Parietal lobe (tissue), 2 donors: ENCODE data around the gene CLK1. TPM values are rescaled to one million over a fixed set of nuclear protein-coding genes. Genes with fewer than 3 reads are reported as not detected.

Source experiments
- small RNA-seq: library from RNA; depleted of rRNA; stranded (forward); fragments of <200 nt; gene quantifications from one replicate; pipeline ENCODE3, GENCODE V24; 2014; ENCODE audit warnings: low replicate concordance
- total RNA-seq: library from RNA; depleted of rRNA; stranded (reverse); fragments of >200 nt; gene quantifications from one replicate; pipeline ENCODE4 v1.2.3, GENCODE V29; 2014

The CLK1 gene
- 249 TPM for total RNA-seq

GRCh38 chr2:200864176-200865034 lies at the start of gene CLK1:
CLK1 (minus strand) TSS chr2:200864658; CDS start chr2:200861862, 2,796 bp downstream.

GRCh38 chr2:200888704-200889625 lies 24.5 kb upstream of the CLK1 start, which contains the start of the genes NIF3L1 and PPIL3:
NIF3L1 (plus strand) TSS chr2:200889371; CDS start chr2:200891944, 2,573 bp downstream.
PPIL3 (minus strand) TSS chr2:200889077; CDS start chr2:200887615, 1,462 bp downstream.

DNA sequence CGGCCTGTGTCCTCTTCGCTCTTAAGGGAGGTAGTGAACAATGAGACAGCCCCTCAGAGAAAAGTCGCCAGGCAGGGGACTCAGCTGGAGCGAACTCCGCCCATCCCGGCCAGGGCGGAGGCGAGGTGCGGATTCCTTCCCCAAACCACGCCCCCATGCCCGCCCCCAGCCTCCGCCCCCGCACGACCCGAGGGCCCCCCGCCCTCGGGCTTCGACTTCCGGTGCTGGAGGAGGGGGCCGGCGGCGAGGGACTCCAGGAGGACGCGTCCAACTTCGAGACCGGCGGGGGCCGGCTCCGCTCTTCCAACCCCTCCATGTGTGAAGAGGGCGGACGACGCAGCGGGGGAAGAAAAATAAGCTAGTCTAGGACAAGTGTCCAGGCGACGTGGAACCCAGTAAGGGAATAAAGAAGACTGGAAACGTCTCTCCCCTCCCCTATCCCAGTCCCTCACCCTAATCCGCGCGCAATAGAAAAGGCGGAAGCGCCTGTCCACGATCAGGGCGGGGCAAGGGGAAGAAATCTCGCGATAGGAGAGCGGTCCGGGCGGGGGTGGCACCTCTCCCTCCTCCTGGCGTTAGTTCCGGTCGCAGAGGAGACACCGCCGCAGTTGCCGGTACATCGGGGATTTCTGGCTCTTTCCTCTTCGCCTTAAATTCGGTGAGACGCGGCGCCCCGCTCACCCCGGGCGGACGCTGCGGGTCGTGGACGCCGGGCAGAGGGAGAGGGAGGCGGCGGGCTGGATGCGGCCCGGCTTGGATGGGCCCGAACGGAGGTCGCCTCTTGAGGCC lies 52.9 kb downstream of the CLK1 start, which contains the start of gene BZW1:
TSS of gene BZW1 (plus strand) at position 578 of the 789 bp plus-strand sequence. CDS start 1,308 bp downstream, outside the sequence.

Small RNA genes within 50 kb of the gene (small RNA-seq; reads per million reads assigned to genes)
- gene RF00019 (not detected), gene RNA5SP115 (not detected), gene RNU6-312P (not detected), gene RNU6-31P (not detected), gene RNU6-762P (not detected)

Other genes with a start within 250 kb of the CLK1 start
- 353 TPM for gene BZW1, start 52.7 kb downstream of the CLK1 start, total RNA-seq
- 49.8 TPM for gene PPIL3, start 24.4 kb upstream of the CLK1 start, total RNA-seq
- gene NIF3L1, start 24.7 kb upstream of the CLK1 start, total RNA-seq, result 34.4 TPM
- gene ORC2, start 99.0 kb upstream of the CLK1 start, total RNA-seq, result 28.2 TPM
- 68.5 TPM for gene HYCC2, start 207.0 kb upstream of the CLK1 start, total RNA-seq
- 23.2 TPM for gene NDUFB3, start 207.3 kb upstream of the CLK1 start, total RNA-seq